Bronchial epithelial cell (primary cell): ENCODE measurements around the gene ERFE. TPM values are rescaled to one million over a fixed set of nuclear protein-coding genes. Genes with fewer than 3 reads are reported as not detected.
"Not testable (repeated sequence)": the region's sequence is repeated elsewhere in the genome, so short reads cannot be mapped to it uniquely, and the experiment has no call there.

Experiments used
- DNase-seq: peaks from one replicate; pipeline ENCODE4 v3.0.0-alpha.2; 2010; ENCODE audit warnings: low read depth
- FAIRE-seq: peaks from 2 replicates; lab custom pipeline; 2011; peaks lifted over from hg19 to GRCh38; lab: Jason Lieb, UNC
- H3K27me3 ChIP-seq: 2 replicates; pipeline ENCODE4 v1.5.1; 2011; ENCODE audit warnings: low read length; ENCODE audit not compliant: control insufficient read depth, insufficient read depth
- H3K36me3 ChIP-seq: 2 replicates; pipeline ENCODE4 v1.5.1; 2011; ENCODE audit warnings: low read length; ENCODE audit not compliant: control insufficient read depth, insufficient read depth
- H3K4me3 ChIP-seq: 2 replicates; pipeline ENCODE4 v1.5.1; 2011; ENCODE audit warnings: mild to moderate bottlenecking, low read depth, low read length, control low read depth
- CTCF ChIP-seq: IDR thresholded peaks from 2 replicates; pipeline ENCODE4 v1.5.1; 2011; ENCODE audit warnings: mild to moderate bottlenecking, moderate library complexity, low read length, control low read depth, inconsistent platforms; ENCODE audit not compliant: insufficient read depth, severe bottlenecking
- total RNA-seq: library from RNA; depleted of rRNA; stranded (reverse); fragments of >200 nt; gene quantifications from 2 replicates; pipeline ENCODE4 v1.2.1, GENCODE V29; 2014

The ERFE gene
- total RNA-seq, 1 donor from 2014 or later, result 4.2 TPM

GRCh38 chr2:238168196-238169047, 9.7 kb downstream of the ERFE start:
- FAIRE-seq (no peak), DNase-seq (no peak)
- no peak for TF ChIP-seq CTCF
- H3K36me3 ChIP-seq, result peaks cover 22% of the 10 kb centered on the region
- no peak overlapping the region for H3K4me3 ChIP-seq
- no peaks in the 10 kb centered on the region for H3K27me3 ChIP-seq

- no peak for TF ChIP-seq CTCF
- peak; percentile 81 for DNase-seq
- Histone ChIP-seq H3K27me3 (no peaks in the 10 kb centered on the region), H3K36me3 (peaks cover 27% of the 10 kb centered on the region), H3K4me3 (no peak overlapping the region)
- peak; percentile 47 for FAIRE-seq
Measured at GRCh38 chr2:238169048-238169707, 10.4 kb downstream of the ERFE start.

- DNase-seq, result peak; percentile 98
- TF ChIP-seq CTCF, result no peak
- peak; percentile 98 for FAIRE-seq
- no peaks in the 10 kb centered on the region for H3K27me3 ChIP-seq
- peaks cover 28% of the 10 kb centered on the region for H3K36me3 ChIP-seq
- peak overlapping the region; percentile 11 for H3K4me3 ChIP-seq
Measured at GRCh38 chr2:238169708-238170251, 11.0 kb downstream of the ERFE start.

- Histone ChIP-seq H3K4me3 (no peak overlapping the region), H3K36me3 (peaks cover 28% of the 10 kb centered on the region), H3K27me3 (no peaks in the 10 kb centered on the region)
- no peak for TF ChIP-seq CTCF
- FAIRE-seq, result no peak
- DNase-seq, result no peak
Measured at GRCh38 chr2:238170386-238171071, 11.8 kb downstream of the ERFE start.

- not testable (repeated sequence) for FAIRE-seq, H3K27me3 ChIP-seq, DNase-seq, H3K4me3 ChIP-seq
- H3K36me3 ChIP-seq, result peaks cover 28% of the 10 kb centered on the region
Measured at GRCh38 chr2:238171072-238171431, 12.3 kb downstream of the ERFE start.
